ENCODE results near the gene ANKRD13B. TPM values are rescaled to one million over a fixed set of nuclear protein-coding genes. Genes with fewer than 3 reads are reported as not detected.

The ANKRD13B gene
- total and polyA plus RNA-seq, 2 of the 13 experiments (the other 11 are each of a cell fraction or from before 2014, with no cell fraction given), result 1.7 to 1.8 TPM

GRCh38 chr17:29613352-29613837 is 20.5 kb downstream of the ANKRD13B start (continued):
- TF ChIP-seq NFKB2 (CRISPR knock-in tag; IDR thresholded peaks at IDR 0.05; ENCODE audit: borderline replicate concordance), result peak; percentile 63; the same call in 1 of the 2 replicates
- TF ChIP-seq BCL3 (CRISPR knock-in tag; IDR thresholded peaks at IDR 0.05), result no peak; the same call in 1 of the 2 replicates
- 0 out of 2 replicates have a peak, but pooled peaks have one; percentile 66 for TF ChIP-seq ZFP36L1 (CRISPR knock-in tag; IDR thresholded peaks at IDR 0.05)
- no peak; the same call in 1 of the 2 replicates for TF ChIP-seq PAXIP1 (CRISPR knock-in tag; conservative IDR thresholded peaks at IDR 0.05)
- TF ChIP-seq ZBTB4 (CRISPR knock-in tag; IDR thresholded peaks at IDR 0.05; ENCODE audit: borderline replicate concordance), result no peak
- no peak for TF ChIP-seq ISX (CRISPR knock-in tag; conservative IDR thresholded peaks at IDR 0.05)
- no peak for TF ChIP-seq ZSCAN12 (CRISPR knock-in tag; IDR thresholded peaks at IDR 0.05)
- peak; percentile 87; the same call in 1 of the 2 replicates for TF ChIP-seq PRMT3 (CRISPR knock-in tag; IDR thresholded peaks at IDR 0.05; ENCODE audit: borderline replicate concordance, low read depth)
- TF ChIP-seq ZNF224 (CRISPR knock-in tag; IDR thresholded peaks at IDR 0.05), result no peak
- TF ChIP-seq ZNF646 (CRISPR knock-in tag; IDR thresholded peaks at IDR 0.05), result no peak
- peak; percentile 97 for TF ChIP-seq TFDP1 (CRISPR knock-in tag; IDR thresholded peaks at IDR 0.05; ENCODE audit: borderline replicate concordance)

Data from HepG2 (cell line).